Activated CD8-positive, alpha-beta memory T cell treated with anti-CD3 and anti-CD28 coated beads for 48 hours (primary cell): Measurements from ENCODE around the gene CRABP1.

Source experiments
- DNase-seq, 3 experiments: peaks; one replicate each; pipeline ENCODE4 v3.0.0-alpha.2; 2020; ENCODE audit warnings: low read depth in 2 of 3, low spot score in 2 of 3

CRABP1 gene

DNA sequence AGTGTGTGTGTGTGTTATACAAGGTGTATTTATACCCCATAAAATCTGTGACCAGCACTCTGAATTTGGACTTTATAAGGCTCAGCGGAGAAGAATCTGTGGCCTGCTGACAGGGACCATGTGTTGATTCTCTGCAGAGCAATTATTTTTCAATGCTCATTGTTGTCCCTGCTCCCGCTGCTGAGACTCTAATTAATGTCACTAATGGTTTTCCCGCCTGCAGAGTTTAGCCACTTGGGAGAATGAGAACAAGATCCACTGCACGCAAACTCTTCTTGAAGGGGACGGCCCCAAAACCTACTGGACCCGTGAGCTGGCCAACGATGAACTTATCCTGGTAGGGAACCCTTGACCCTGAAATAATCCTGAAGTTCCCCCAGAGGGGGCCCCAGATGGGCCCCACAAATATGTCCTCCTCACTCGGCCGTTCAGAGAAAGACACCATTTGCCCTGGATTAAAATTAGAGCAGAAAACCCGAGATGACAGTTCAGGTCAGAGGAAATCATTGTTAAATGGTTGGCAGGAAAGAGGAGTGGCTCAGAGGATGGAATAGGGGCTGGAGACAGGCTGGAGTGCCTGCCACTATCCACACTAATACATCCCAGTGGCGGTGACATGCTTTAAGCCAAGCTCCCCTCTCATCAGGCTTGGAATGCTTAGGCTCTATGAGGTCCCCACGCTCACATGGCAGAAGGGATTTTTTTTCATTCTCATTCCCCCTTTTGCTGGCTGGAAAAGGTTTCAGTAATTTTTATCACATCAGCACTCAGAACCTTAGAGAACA is 3.3 kb downstream of the CRABP1 start:
- DNase-seq: no peak

- no peak for DNase-seq
Measured at GRCh38 chr15:78345396-78346125, 5.4 kb downstream of the CRABP1 start.

- no peak for DNase-seq
Measured at GRCh38 chr15:78347586-78348543, 7.7 kb downstream of the CRABP1 start.

DNA sequence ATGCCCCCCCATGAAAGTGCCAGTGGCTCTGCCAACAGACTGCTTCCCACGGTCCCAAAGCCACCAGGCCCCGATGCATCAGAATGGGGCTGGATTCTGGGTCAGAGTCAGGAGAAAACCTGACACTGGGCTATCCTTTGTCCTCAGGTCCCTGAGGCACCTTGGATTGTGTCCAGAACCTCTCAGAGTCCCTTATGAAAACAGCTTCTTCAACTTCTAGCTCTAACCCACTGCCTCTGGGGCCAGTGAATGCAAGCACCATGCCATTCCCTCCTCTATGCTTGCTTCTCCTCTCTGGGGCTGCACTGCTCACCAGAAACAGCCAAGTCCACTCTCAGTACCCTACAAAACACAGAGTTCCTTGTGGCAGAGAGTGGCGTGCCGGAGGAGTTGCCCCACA is 9.9 kb downstream of the CRABP1 start:
- DNase-seq: no peak

GRCh38 chr15:78351539-78351938 is 11.4 kb downstream of the CRABP1 start:
- DNase-seq: no peak

- no peak for DNase-seq
Measured at GRCh38 chr15:78353093-78353492, 12.9 kb downstream of the CRABP1 start.

GRCh38 chr15:78355177-78355576 is 15.0 kb downstream of the CRABP1 start:
- DNase-seq: no peak

GRCh38 chr15:78358102-78358870 is 18.1 kb downstream of the CRABP1 start:
- DNase-seq: no peak

GRCh38 chr15:78359041-78359808 is 19.1 kb downstream of the CRABP1 start:
- DNase-seq: no peak

DNA sequence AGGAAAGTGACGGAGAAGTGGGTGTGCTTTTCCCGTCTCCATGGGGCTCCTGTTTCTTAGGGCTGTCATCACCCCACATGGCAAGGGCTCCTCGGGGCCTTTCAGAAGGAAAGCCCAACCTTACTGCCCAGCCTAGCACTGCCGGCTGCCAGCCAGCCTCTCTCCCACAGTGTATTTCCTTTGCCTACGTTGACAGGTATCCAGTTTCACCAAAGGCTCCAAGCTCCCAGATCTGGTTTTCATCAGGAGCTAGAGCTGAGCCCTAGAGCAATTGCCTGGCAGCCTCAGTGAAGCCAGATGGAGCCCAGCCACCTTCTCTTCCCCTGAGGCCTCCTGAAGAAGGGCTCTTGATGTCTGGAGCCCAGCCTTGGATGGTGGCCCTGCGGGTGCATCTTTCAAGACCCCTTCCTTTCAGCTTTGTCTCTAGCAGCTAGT is 20.2 kb downstream of the CRABP1 start:
- no peak for DNase-seq

GRCh38 chr15:78360958-78361718 is 21.0 kb downstream of the CRABP1 start:
- no peak for DNase-seq

- no peak for DNase-seq
Measured at GRCh38 chr15:78361771-78362506, 21.8 kb downstream of the CRABP1 start.

DNA sequence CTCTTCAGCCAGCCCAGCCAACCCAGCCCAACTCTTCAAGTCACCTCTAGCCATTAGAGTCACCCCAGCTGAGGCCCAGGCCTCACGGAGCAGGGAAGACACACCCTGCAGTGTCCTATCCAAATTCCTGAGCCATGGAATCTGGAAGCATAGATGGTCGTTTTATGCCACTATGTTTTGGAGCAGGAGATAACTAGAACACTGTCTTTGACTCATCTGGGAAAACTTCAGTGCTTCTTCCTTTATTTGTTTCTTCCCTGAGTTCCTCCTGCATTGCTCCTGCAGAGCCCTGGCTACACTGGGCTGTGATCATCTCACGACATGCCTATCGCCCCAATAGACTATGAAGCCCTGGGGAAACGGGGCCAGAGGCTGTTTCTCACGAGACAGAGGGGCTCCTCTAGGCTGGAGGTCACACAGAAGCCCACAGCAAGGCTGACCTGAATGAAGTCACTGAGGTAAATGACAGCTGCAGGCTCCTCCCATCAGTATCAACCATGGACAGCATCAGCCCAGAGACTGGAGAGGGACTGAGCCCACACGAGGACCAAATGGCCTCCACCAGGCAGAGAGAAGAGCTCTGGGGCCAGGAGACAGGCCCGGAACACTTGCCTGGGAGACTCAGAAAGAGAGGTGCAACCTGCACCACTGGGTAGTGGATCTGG is 22.7 kb downstream of the CRABP1 start:
- no peak for DNase-seq

GRCh38 chr15:78363381-78363734 is 23.2 kb downstream of the CRABP1 start:
- DNase-seq: no peak

- no peak for DNase-seq
Measured at GRCh38 chr15:78364233-78364632, 24.1 kb downstream of the CRABP1 start.

DNA sequence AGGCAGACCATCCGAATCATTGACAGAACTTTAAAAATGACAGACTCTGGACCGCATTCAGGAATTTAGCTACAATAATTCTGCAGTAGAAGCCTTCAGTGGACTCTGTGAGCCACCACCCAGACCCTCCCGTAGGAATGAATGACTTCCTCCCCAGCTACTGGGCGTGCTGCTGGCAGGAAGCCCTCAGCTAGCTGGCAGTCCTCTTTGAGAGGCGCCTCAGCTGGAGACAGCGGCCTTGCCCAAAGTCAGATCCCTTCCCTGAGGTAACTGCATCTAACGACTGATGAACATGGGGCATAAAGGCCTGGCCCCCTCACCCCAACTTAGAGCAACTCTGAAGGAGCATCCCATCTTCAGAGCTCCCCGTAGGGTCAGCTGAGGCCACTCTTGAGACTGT is 25.8 kb downstream of the CRABP1 start:
- no peak for DNase-seq

GRCh38 chr15:78366342-78366741 is 26.2 kb downstream of the CRABP1 start:
- no peak for DNase-seq

DNA sequence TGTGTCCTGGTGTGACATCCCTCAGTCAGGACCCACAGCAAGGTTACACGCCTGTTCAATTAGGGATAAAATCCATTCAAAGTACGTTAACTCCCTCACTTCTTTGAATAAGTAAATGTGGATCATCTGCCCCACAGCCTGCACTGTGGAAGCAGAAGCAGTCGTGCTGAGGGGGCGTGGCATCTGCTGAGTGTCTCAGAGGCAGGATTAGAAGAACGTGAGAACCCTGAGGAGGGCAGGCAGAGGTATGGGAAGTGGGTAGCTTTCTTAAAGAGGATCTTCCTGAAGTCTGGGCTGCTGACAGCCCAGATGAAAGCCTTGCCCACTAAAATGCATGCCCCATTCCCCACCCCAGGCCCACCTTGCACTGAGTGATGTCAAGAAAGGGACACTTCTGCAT is 28.5 kb downstream of the CRABP1 start:
- no peak for DNase-seq
